ENCODE results near the gene FMN1.

Gene FMN1

GRCh38 chr15:32941823-32942222 is 252.7 kb downstream of the FMN1 start:
- DNase-seq (ENCODE audit: low read depth in 1 of 2, low spot score in 1 of 2), result no peak

DNA sequence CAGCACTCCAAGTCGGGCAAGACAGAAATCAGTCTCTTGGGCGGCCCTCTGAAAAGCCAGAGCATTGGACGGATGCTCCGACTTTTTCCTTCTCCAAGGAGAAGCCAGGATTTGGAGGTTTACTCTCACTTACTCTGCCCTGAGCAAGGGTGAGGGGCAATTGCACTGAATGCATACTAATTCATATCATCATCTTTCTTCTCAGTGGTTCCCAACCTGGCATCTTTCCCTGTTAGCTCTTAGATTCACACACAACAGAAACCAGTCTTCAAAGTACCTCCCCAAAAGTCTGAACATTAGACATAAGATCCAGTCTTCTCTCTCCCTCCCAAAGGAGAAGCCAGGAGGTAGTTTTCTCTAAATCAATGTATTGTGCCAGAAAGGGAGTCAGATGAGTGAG is 257.5 kb downstream of the FMN1 start:
- no peak for DNase-seq (ENCODE audit: low read depth in 1 of 2, low spot score in 1 of 2)

DNA sequence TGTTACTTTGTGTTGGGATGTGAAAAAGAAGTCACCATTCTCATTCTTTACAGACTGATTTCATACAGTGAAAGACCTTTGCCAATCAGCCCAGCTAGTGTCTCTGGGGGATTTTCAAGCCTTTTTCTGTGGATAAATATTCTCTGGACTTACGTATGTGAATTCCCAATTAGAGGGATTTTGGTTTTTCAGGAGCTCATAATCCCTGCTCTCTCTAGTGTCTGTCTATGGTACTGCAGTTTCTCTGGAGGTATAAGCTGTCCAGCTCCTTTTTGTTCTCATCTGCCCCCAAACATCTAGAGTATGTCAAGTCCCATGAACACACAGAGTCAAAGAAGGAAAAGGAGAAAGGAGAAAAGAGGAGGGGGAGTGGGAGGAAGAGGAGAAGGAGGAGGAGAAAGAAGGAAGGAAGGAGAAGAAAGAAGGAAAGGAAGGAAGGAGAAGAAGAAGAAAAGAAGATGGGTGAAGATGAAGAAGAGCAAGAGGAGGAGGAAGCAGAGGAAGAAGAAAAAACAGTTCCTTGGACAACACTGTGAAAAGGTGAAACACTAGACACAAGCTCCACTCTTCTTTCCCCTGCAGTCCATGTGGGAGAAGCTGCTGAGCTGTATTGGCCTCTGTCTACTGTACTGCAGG is 258.1 kb downstream of the FMN1 start:
- DNase-seq (ENCODE audit: low read depth in 1 of 2, low spot score in 1 of 2), result no peak

GRCh38 chr15:32935139-32935538 is 259.4 kb downstream of the FMN1 start:
- DNase-seq (ENCODE audit: low read depth in 1 of 2, low spot score in 1 of 2), result no peak

DNA sequence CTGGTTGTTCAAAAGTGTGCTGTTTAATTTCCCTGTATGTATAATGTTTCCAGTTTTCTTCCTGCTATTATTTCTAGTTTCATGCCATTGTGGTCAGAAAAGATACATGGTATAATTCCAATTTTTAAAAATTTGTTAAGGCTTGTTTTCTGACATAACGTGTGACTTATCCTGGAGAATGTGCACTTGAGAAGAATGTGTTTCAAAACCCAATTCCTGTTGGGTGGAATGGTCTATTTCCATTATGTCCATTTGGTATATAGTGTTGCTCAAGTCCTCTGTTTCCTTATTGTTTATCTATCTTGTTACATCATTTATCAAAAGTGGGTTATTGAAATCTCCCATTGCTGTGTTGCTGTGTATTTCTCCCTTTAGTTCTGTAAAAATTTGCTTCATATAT is 261.3 kb downstream of the FMN1 start:
- no peak for DNase-seq (ENCODE audit: low read depth in 1 of 2, low spot score in 1 of 2)

DNA sequence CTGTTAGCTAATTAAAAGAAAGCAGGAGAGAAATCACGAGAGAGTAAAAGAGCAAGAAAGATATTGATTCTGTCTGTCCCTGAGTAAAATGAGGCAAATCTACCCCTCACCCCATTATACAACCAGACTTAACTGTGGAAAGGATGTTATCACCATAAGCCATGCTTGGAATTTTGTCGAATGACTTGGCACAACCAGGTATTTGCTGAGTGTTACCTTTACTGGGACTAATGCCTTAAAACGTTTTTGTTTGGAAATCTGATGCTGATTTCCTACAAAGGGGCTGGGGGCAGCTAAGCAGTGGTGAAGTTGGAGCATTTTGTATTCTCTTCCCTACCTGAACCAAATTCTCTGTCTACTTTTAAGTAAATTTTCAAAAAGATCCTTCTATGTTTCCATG is 265.6 kb downstream of the FMN1 start:
- no peak for DNase-seq (ENCODE audit: low read depth in 1 of 2, low spot score in 1 of 2)

- no peak for DNase-seq (ENCODE audit: low read depth in 1 of 2, low spot score in 1 of 2)
These were observed 267.4 kb downstream of the FMN1 start for GRCh38 chr15:32927124-32927523.

- DNase-seq (ENCODE audit: low read depth in 1 of 2, low spot score in 1 of 2), result no peak
These were observed 271.3 kb downstream of the FMN1 start for GRCh38 chr15:32923176-32923575.

DNA sequence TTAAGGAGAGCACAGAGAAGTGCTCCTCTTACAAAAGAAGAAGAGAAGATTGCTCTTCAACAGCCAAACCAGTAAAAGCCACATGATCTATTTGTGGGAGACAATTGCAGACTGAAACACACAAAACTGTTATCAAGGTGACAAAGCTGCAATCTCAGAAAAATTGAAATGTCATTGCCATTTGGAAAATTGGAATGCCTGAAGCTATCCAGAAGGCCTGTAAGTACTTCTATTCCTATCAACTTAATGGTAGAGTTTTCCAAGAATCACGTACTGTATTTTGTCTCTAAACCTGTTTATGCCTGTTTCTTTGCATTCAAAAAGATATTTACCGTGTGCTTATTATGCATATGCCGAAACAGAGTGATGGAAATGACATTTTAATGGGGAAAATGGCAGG is 272.0 kb downstream of the FMN1 start:
- DNase-seq (ENCODE audit: low read depth in 1 of 2, low spot score in 1 of 2), result no peak

GRCh38 chr15:32919749-32920414 is 274.6 kb downstream of the FMN1 start:
- no peak for DNase-seq (ENCODE audit: low read depth in 1 of 2, low spot score in 1 of 2)

GRCh38 chr15:32918547-32918946 is 276.0 kb downstream of the FMN1 start:
- no peak for DNase-seq (ENCODE audit: low read depth in 1 of 2, low spot score in 1 of 2)

- DNase-seq (ENCODE audit: low read depth in 1 of 2, low spot score in 1 of 2), result no peak
These were observed 283.7 kb downstream of the FMN1 start for GRCh38 chr15:32910839-32911238.

DNA sequence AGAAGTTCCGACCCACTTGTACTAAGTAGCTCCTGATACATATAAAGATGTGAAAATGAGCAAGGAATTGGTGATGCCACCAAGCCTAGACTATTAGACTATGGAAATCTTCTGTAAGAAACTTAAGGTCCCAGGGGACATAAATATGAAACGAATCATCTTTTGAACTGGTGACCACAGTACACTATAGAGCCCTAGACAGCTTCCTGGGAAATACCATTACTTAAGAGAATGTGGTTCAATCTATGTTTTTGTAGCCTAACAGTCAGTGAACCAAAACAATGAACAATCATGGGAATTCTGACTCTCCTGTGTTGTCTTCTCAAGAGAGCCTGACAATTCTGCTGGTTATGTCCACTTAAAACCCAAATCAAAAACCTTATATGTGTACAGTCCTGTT is 285.1 kb downstream of the FMN1 start:
- no peak for DNase-seq (ENCODE audit: low read depth in 1 of 2, low spot score in 1 of 2)

GRCh38 chr15:32908872-32909271 is 285.6 kb downstream of the FMN1 start:
- no peak for DNase-seq (ENCODE audit: low read depth in 1 of 2, low spot score in 1 of 2)

- DNase-seq (ENCODE audit: low read depth in 1 of 2, low spot score in 1 of 2), result no peak
These were observed 286.2 kb downstream of the FMN1 start for GRCh38 chr15:32908135-32908801.

GRCh38 chr15:32905481-32905880 is 289.0 kb downstream of the FMN1 start:
- no peak for DNase-seq (ENCODE audit: low read depth in 1 of 2, low spot score in 1 of 2)

DNA sequence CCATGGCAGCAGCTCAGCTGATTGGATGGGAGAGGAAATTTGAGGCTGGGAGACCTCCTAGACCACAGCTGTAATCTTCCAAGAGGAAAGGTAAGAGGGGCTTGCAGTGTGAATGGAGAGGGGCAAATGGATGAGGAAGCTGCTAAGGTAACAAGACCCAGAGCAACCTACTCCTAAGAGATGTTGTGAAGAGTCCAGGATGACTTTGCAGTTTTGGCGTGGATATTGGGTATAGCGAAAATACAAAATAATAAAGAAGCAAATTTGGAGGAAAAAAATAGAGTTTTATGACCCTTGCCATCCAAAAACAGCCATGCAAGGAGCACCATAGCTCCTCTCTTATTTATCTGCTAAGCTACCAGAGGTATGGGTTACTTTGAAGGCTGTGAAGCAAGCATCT is 290.1 kb downstream of the FMN1 start:
- no peak for DNase-seq (ENCODE audit: low read depth in 1 of 2, low spot score in 1 of 2)

- no peak for DNase-seq (ENCODE audit: low read depth in 1 of 2, low spot score in 1 of 2)
These were observed 290.8 kb downstream of the FMN1 start for GRCh38 chr15:32903591-32904290.

DNA sequence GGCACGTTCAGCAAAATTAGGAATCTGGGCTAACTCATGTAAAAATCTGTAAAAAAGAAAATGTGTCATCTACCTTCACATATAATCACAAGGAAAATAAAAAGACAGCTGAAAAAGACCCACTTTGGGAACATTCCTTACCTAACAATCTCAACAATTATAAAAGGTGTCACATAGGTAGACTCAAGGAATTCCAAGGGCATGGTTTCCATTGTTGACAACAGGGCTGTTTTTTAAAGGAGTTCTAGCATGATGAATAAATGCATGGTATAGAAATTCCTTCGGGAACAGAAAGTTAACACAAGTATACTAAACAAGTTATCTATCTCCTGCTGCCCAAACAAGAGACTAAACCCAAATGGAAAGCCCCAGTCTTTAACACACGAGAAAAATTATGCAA is 292.5 kb downstream of the FMN1 start:
- DNase-seq (ENCODE audit: low read depth in 1 of 2, low spot score in 1 of 2), result no peak

GRCh38 chr15:32901192-32901591 is 293.3 kb downstream of the FMN1 start:
- DNase-seq (ENCODE audit: low read depth in 1 of 2, low spot score in 1 of 2), result no peak

DNA sequence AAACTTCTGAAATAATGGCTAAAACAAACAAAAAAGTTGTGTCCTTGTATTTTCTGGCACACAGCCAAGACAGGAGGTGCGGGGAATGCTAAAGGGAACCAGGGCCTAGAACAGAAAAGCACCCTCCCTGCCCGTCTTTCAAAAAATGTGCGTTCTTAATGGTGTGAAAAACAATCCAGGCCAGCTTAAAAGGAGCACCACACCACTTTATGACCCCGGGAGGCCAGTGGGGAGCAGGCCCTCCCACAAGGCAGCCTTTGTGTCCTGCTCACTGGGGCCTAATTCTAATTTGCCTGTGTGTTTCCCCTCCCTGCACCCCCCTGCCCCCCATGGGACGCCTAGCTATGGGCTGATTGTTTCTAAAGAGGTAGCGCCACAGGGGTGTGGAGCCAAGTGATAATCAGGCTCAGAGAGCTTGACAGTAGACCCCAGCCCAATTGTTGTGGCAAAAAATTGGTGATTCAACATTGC is 295.4 kb downstream of the FMN1 start:
- no peak for DNase-seq (ENCODE audit: low read depth in 1 of 2, low spot score in 1 of 2)

DNA sequence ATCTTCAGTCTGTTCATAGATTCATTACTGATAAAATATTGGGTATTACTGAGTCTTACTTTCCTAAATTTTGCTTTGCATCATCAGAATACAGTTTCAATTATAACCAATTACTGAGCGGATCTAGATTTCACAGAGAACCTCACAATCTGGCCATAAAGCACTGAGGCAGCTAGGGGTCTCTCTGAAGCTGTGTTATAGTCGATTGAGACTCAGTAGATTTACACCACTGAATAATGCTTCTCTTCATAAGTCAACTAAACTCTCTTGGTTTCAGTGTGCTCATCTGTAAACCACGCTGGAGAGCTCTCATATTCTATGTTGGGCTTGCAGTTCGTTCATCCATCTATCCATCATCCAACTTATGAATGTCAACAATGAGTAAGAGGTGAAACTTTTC is 296.1 kb downstream of the FMN1 start:
- DNase-seq (ENCODE audit: low read depth in 1 of 2, low spot score in 1 of 2), result no peak
